ENCODE data around the gene SS18L1.

The SS18L1 gene

GRCh38 chr20:62225820-62226635 lies 82.5 kb downstream of the SS18L1 start:
- DNase-seq (ENCODE audit: low read depth in 2 of 2) = no peak

DNA sequence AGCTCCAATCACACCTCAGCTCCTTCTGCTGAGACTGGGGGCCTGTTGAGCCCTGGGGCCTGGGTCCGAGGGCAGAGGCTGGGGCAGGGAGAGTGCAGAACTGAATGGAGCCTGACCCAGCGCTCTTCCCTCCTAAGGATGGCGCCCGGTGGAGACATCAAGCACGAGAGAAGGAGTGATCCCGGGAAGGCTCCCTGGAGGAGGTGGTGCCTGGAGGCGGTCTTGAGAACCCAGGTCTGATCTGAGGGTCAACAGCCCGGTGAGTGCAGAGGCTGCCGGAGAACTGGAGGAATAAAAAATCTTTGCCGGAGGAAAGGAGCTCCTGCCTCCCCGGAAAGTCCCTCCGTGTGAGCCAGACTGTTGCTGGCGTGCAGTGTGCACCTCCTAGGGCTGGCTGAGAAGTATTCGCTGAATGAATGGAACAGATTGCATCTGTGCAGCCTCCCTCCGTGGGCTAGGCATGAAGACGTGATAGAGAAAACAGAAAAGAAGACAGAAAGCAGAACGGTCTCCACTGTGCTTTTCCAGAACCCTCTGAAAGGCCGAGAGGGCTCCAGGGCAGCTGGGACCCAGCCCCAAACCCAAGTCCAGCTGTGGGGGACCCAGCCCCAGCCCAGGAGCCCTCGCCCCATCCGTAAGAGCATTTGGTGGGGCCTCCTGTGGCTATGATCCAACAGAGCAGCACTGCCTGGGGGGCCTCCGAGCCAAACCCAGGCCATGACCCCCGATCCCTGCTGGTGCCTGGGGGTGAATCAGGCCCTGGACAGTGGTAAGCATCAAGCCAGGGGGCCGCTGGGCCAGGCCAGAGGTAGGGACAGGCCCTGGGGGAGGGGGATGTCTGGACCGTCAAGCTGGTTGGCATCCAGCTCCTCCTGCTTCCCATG lies 83.4 kb downstream of the SS18L1 start:
- DNase-seq (ENCODE audit: low read depth in 2 of 2) = no peak

DNA sequence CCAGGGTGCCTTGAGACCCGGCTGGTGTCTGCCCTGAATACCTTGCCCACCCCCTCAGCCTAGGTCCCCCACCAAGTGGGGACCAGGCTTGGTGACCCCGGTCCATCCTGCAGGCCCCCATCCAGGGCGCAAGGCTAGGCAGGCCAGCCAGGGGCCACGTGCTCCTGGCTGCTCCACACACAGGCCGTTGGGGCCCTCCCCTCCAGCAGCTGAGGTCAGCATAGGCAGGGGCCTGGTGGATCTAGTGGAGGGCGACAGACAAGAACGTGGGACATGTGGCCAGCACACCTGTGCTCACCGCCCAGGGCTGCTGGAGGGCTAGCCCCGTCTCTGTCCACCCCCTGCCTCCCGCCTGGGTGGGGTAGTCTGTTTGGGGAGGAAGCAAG lies 84.0 kb downstream of the SS18L1 start:
- DNase-seq (ENCODE audit: low read depth in 2 of 2) = no peak

DNA sequence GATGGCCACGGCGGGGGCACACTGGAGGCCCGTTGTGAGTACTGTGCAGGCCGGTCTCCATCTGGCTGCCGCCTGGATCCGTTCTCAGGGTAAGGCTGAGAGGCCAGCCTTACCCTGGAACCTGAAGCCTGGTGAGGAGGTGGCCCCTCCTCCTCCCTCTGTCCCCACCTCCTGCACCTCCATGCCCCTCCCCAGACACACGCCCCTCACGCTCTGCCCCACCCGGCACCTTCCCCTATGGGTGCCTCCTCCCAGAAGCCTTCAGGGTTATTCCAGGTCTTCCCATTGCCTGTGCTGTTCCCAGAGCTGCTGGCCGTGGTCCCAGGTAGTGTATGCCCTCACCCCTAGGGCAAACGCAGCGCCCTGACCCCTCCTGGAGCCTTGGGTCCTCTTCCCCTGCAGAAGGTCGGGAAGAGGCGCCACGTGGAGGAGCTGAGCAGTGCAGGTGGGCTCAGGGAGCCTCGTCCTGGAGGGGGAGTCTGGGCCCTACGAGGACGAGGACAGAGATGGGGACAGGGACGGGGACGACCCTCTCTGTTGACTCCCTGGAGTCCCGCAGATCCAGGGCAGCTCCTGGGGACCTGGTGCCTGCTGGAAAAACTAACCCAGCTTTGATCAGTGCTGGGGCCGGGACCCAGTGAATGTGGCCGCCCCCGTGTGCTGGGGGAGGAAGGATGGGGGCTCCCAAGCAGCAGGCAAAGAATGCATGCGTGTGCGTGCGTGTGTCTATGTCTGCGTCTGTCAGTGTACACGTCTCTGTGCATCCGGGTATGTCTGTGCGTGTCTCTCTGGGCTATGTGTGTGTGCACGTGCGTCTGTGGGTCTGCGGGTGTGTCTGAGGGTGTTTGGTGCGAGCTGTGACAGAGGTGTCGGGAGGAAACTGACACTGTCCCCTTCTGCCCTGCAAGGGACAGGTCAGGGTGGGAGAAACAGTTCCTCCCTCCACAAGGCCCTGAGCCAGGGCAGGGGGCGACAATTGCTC lies 84.7 kb downstream of the SS18L1 start:
- no peak for DNase-seq (ENCODE audit: low read depth in 2 of 2)

DNA sequence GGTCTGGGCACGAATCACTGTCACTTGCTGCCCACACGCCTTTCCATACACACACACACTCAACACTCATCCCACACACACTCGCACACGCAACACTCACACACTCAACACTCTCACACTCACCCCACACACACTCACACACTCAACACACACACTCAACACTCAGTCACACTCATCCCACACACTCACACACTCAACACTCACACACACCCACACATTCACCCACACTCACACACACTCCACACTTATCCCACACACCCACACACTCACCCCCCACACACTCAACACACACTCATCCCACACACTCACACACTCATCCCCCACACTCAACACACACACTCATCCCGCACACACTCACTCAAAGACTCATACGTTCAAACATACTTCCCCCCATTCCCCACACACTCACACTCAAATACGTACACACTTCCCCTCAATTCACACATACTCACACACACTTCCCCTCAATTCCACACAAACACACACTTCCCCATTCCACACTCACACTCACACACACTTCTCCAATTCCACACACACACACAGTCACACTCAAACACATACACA lies 85.5 kb downstream of the SS18L1 start:
- DNase-seq (ENCODE audit: low read depth in 2 of 2) = no peak

GRCh38 chr20:62229667-62230066 lies 86.1 kb downstream of the SS18L1 start:
- no peak for DNase-seq (ENCODE audit: low read depth in 2 of 2)

DNA sequence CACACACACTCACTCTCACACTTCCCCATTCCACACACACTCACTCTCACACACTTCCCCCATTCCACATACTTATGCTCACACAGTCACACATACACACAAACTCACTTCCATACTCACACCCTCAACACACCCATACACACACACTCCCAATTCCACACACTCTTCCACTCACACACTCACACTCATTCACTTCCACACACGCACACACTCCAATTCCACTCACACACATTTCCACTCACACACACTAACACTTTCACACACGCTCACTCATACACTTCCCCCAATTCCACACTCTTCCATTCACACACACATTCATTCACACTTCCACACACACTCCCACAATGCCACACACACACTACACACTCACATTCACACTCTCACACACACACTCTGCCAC lies 86.7 kb downstream of the SS18L1 start:
- no peak for DNase-seq (ENCODE audit: low read depth in 2 of 2)

- no peak for DNase-seq (ENCODE audit: low read depth in 2 of 2)
Observed at GRCh38 chr20:62230696-62231095, 87.1 kb downstream of the SS18L1 start.

- no peak for DNase-seq (ENCODE audit: low read depth in 2 of 2)
Observed at GRCh38 chr20:62231292-62231691, 87.7 kb downstream of the SS18L1 start.

All from activated CD4-positive, alpha-beta T cell treated with anti-CD3 and anti-CD28 coated beads for 24 hours (primary cell).